SIG-M5 (cell line): Measurements from ENCODE around the gene PAN3.

Experiments used
- DNase-seq: peaks from one replicate; lab custom pipeline; 2025; lab: John Stamatoyannopoulos, UW

PAN3 gene

GRCh38 chr13:28138012-28138755 is at the start of gene PAN3:
Gene PAN3, plus strand, starts transcription at chr13:28138545. Its CDS starts 113 bp downstream, at chr13:28138658.
- DNase-seq: peak; percentile 32

- DNase-seq: no peak
These were observed 49.3 kb upstream of the PAN3 start for GRCh38 chr13:28089065-28089464.

- DNase-seq: no peak
These were observed 45.9 kb upstream of the PAN3 start for GRCh38 chr13:28092431-28092830.

- DNase-seq: no peak
These were observed 44.5 kb upstream of the PAN3 start for GRCh38 chr13:28093881-28094280.

GRCh38 chr13:28094306-28094705 is 44.0 kb upstream of the PAN3 start:
- peak; percentile 83 for DNase-seq

- no peak for DNase-seq
These were observed 40.8 kb upstream of the PAN3 start for GRCh38 chr13:28097503-28097902.

GRCh38 chr13:28099396-28100149 is 38.8 kb upstream of the PAN3 start:
- DNase-seq: no peak

- peak; percentile 67 for DNase-seq
These were observed 37.9 kb upstream of the PAN3 start, which contains the start of gene FLT3 for GRCh38 chr13:28100150-28101121. Gene FLT3, minus strand, starts transcription at chr13:28100576. Its CDS starts 66 bp downstream, at chr13:28100510.

- peak; percentile 88 for DNase-seq
These were observed 36.5 kb upstream of the PAN3 start for GRCh38 chr13:28101886-28102285.

- peak; percentile 35 for DNase-seq
These were observed 31.4 kb upstream of the PAN3 start for GRCh38 chr13:28106976-28107375.

GRCh38 chr13:28110414-28110813 is 27.9 kb upstream of the PAN3 start:
- DNase-seq: no peak

- no peak for DNase-seq
These were observed 21.6 kb upstream of the PAN3 start for GRCh38 chr13:28116736-28117135.

GRCh38 chr13:28117689-28118377 is 20.5 kb upstream of the PAN3 start:
- DNase-seq: no peak

GRCh38 chr13:28120317-28120716 is 18.0 kb upstream of the PAN3 start:
- DNase-seq: no peak

- no peak for DNase-seq
These were observed 17.1 kb upstream of the PAN3 start for GRCh38 chr13:28121224-28121623.

- DNase-seq: no peak
These were observed 10.3 kb upstream of the PAN3 start for GRCh38 chr13:28128030-28128429.

- DNase-seq: no peak
These were observed 9.4 kb upstream of the PAN3 start for GRCh38 chr13:28128926-28129325.

GRCh38 chr13:28129911-28130693 is 8.2 kb upstream of the PAN3 start:
- no peak for DNase-seq

- no peak for DNase-seq
These were observed 6.7 kb upstream of the PAN3 start for GRCh38 chr13:28131646-28132045.

GRCh38 chr13:28136916-28137315 is 1.4 kb upstream of the PAN3 start:
- DNase-seq: no peak

GRCh38 chr13:28137596-28137995 is 749 bp upstream of the PAN3 start:
- no peak for DNase-seq
